Kidney (tissue), 14 donors: ENCODE results near the gene KIAA0930. TPM values are rescaled to one million over a fixed set of nuclear protein-coding genes. Genes with fewer than 3 reads are reported as not detected.

Experiments
- DNase-seq, 5 donors: peaks; one replicate each; pipeline ENCODE4 v3.0.0-alpha.2; 2013 to 2020
- FAIRE-seq: peaks from 2 replicates; lab custom pipeline; 2012; peaks lifted over from hg19 to GRCh38; lab: Jason Lieb, UNC
- H3K27ac ChIP-seq, 2 donors: one replicate each; pipeline ENCODE4 v1.7.0; 2013; ENCODE audit warnings: low read depth in 2 of 2, low read length in 2 of 2, inconsistent platforms in 1 of 2
- H3K27me3 ChIP-seq: one replicate; pipeline ENCODE4 v1.7.1; 2013; ENCODE audit warnings: low read length, inconsistent platforms; ENCODE audit not compliant: control insufficient read depth, insufficient read depth
- H3K36me3 ChIP-seq, 3 donors: one replicate each; pipeline versions ENCODE4 v1.7.0 to v1.7.1; 2013; ENCODE audit warnings: low read length in 3 of 3, control low read depth in 1 of 3, inconsistent platforms in 1 of 3; ENCODE audit not compliant: insufficient read depth in 3 of 3, control insufficient read depth in 2 of 3
- H3K4me1 ChIP-seq, 3 donors: one replicate each; pipeline versions ENCODE4 v1.7.0 to v1.7.1; 2013; ENCODE audit warnings: low read length in 3 of 3, inconsistent platforms in 1 of 3, low read depth in 1 of 3; ENCODE audit not compliant: control insufficient read depth in 2 of 3, insufficient read depth in 2 of 3
- H3K4me3 ChIP-seq, 3 donors: one replicate each; pipeline versions ENCODE4 v1.7.0 to v1.8.1; 2013; ENCODE audit warnings: low read length in 3 of 3, control low read depth in 1 of 3, inconsistent platforms in 1 of 3
- H3K9ac ChIP-seq, 3 donors: one replicate each; pipeline versions ENCODE4 v1.7.0 to v1.7.1; 2013; ENCODE audit warnings: low read length in 3 of 3, control low read depth in 1 of 3, inconsistent platforms in 1 of 3
- H3K9me3 ChIP-seq, 3 donors: one replicate each; pipeline versions ENCODE4 v1.7.0 to v1.7.1; 2013; ENCODE audit warnings: low read length in 3 of 3, control low read depth in 1 of 3, inconsistent platforms in 1 of 3; ENCODE audit not compliant: control insufficient read depth in 2 of 3, insufficient read depth in 1 of 3
- CTCF ChIP-seq: IDR thresholded peaks from 3 replicates; pipeline ENCODE4 v1.5.1; 2012; ENCODE audit warnings: mild to moderate bottlenecking, moderate library complexity, borderline replicate concordance; ENCODE audit not compliant: insufficient read depth; ENCODE audit errors: extremely low read depth
- intact Hi-C: fragments of 100-400 bp; cut with DNase I; formaldehyde crosslinking; loops from one replicate; pipeline ENCODE4 v1.11.1; 2022
- polyA plus RNA-seq: library from polyadenylated mRNA; stranded (reverse); fragments of 350-450 nt; fragmentation: Illumina TruSeq; extraction: RNeasy Lipid Tissue Mini Kit (QIAGEN cat#74804); gene quantifications from one replicate; pipeline ENCODE4 v1.2.3, GENCODE V29; 2014; ENCODE audit warnings: low read depth, low replicate concordance; ENCODE audit not compliant: insufficient read depth
- total RNA-seq: library from RNA; stranded (reverse); fragmentation: NEBNext Ultra II Directional; extraction: Animal tissue kit (Norgen Biotek cat#: 25700); gene quantifications from one replicate; pipeline ENCODE4 v1.2.1, GENCODE V29; 2021
- donor health status: control.
- donor health status: control.
- donor health status: control.
- donor health status: control.
- donor health status: control.
- donor health status: DM: yes; HTN: yes; CAD: no.
- donor health status: Normal renal cell carcinoma (clear cell type).

Gene KIAA0930
- total and polyA plus RNA-seq, 2 donors from 2014 or later = 26.4 to 55.4 TPM

GRCh38 chr22:45230026-45230721 lies 10.5 kb downstream of the KIAA0930 start:
- no peak overlapping the region for H3K27ac ChIP-seq
- H3K36me3 ChIP-seq = no peaks in the 10 kb centered on the region
- no peak overlapping the region for H3K9ac ChIP-seq
- intact Hi-C loops = no loop called here
- H3K27me3 ChIP-seq = no peaks in the 10 kb centered on the region
- no peak for TF ChIP-seq CTCF
- no peaks in the 10 kb centered on the region for H3K9me3 ChIP-seq
- no peak overlapping the region for H3K4me3 ChIP-seq
- no peaks in the 10 kb centered on the region for H3K4me1 ChIP-seq
- DNase-seq = no peak
- no peak for FAIRE-seq

GRCh38 chr22:45229181-45229580 lies 11.5 kb downstream of the KIAA0930 start:
- FAIRE-seq = no peak
- Histone ChIP-seq H3K9ac (no peak overlapping the region), H3K4me1 (no peaks in the 10 kb centered on the region), H3K9me3 (no peaks in the 10 kb centered on the region), H3K27ac (no peak overlapping the region), H3K4me3 (no peak overlapping the region), H3K27me3 (no peaks in the 10 kb centered on the region), H3K36me3 (no peaks in the 10 kb centered on the region)
- intact Hi-C loops = no loop called here
- no peak for DNase-seq
- TF ChIP-seq CTCF = no peak

- no peak for TF ChIP-seq CTCF
- Histone ChIP-seq H3K36me3 (no peaks in the 10 kb centered on the region), H3K9me3 (no peaks in the 10 kb centered on the region), H3K27ac (no peak overlapping the region), H3K27me3 (no peaks in the 10 kb centered on the region), H3K9ac (no peak overlapping the region), H3K4me1 (no peaks in the 10 kb centered on the region), H3K4me3 (no peak overlapping the region)
- intact Hi-C loops = no loop called here
- FAIRE-seq (no peak), DNase-seq (no peak)
Observed at GRCh38 chr22:45228401-45228754, 12.3 kb downstream of the KIAA0930 start.
